Urinary bladder (tissue), 4 donors: Measurements from ENCODE around the gene NR3C1. TPM values are rescaled to one million over a fixed set of nuclear protein-coding genes. Genes with fewer than 3 reads are reported as not detected.
"Not testable (repeated sequence)": the region's sequence is repeated elsewhere in the genome, so short reads cannot be mapped to it uniquely, and the experiment has no call there.

Experiments used
- DNase-seq: peaks from one replicate; pipeline ENCODE4 v3.0.0-alpha.2; 2015; ENCODE audit errors: extremely low spot score
- H3K27ac ChIP-seq: one replicate; pipeline ENCODE4 v1.5.1; 2013; ENCODE audit warnings: low read depth, mild to moderate bottlenecking, moderate library complexity
- H3K36me3 ChIP-seq: one replicate; pipeline ENCODE4 v1.6.1; 2013; ENCODE audit warnings: mild to moderate bottlenecking, moderate library complexity; ENCODE audit not compliant: insufficient read depth
- H3K4me1 ChIP-seq: one replicate; pipeline ENCODE4 v1.6.1; 2013; ENCODE audit warnings: mild to moderate bottlenecking, moderate library complexity; ENCODE audit not compliant: insufficient read depth
- H3K4me3 ChIP-seq: one replicate; pipeline ENCODE4 v1.5.1; 2013; ENCODE audit warnings: low read depth, low read length
- WGBS: extraction: QIAGEN DNeasy Blood & Tissue Kit; methylation state at CpG from one replicate; pipeline ENCODE4 v1.1.7; 2013; 5-methylcytosine and 5-hydroxymethylcytosine counted together
- polyA plus RNA-seq: library from polyadenylated mRNA; stranded (reverse); fragments of 200-250 nt; gene quantifications from one replicate; pipeline ENCODE4 v1.2.3, GENCODE V29; 2013
- total RNA-seq: library from RNA; depleted of rRNA; stranded (reverse); fragments of >200 nt; gene quantifications from one replicate; pipeline ENCODE4 v1.2.3, GENCODE V29; 2014
- donor health status: healthy with polysubstance abuse.
- donor health status: healthy.

NR3C1 gene
- total and polyA plus RNA-seq, 2 donors = 29.2 to 80.2 TPM

- WGBS = 68% methylated on average over 3 of the region's 3 CpGs
- no peak for DNase-seq
- H3K27ac ChIP-seq = no peak overlapping the region
- H3K4me1 ChIP-seq = no peaks in the 10 kb centered on the region
- H3K4me3 ChIP-seq = no peak overlapping the region
- H3K36me3 ChIP-seq = no peaks in the 10 kb centered on the region
Measured at GRCh38 chr5:143340891-143341685, 62.4 kb downstream of the NR3C1 start.

DNA sequence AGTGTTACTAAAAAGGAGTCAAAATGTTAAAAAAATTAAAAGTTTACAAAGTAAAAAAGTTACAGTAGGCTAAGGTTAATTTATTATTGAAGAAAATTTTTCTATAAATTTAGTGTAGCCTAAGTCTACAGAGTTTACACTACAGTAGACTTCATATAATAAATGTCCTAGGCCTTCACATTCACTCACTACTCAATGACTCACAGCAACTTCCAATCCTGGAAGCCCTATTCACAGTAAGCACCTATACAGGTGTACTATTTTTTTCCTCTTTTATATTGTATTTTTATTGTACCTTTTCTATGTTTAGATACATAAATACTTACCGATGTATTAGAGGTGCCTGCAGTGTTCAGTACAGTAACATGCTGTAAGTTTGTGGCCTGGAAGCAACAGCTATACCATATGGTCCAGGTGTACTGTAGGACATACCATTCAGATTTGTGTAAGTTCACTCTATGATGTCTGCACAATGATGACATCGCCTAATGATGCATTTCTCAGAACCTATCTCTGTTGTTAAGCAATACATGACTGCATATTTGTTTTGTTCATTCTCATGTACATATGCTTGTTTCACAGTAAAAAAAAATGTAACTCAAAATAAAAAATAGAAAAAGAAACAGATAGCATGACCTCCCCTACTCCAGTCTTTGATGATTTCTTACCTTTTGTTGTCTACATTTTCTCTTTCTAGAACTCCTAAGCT, 64.7 kb downstream of the NR3C1 start:
- no peak overlapping the region for H3K27ac ChIP-seq
- 96% methylated on average over 2 of the region's 2 CpGs for WGBS
- no peaks in the 10 kb centered on the region for H3K4me1 ChIP-seq
- no peak overlapping the region for H3K4me3 ChIP-seq
- no peaks in the 10 kb centered on the region for H3K36me3 ChIP-seq
- no peak for DNase-seq

DNA sequence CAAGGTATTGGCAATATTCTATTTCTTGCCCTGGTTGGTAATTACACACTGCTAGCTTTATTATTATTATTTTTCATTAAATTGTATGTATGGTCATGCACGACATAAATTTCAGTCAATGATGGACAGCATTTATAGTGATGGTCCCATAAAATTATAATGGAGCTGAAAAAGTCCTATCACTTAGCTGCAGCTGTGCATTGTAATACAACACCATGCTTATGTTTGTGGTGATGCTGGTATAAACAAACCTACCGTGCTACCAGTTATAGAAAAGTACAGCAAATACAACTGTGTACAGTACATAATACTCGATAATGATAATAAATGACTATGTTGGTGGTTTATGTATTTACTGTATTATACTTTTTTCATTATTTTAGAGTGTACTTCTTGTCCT, 65.5 kb downstream of the NR3C1 start:
- no peak for DNase-seq
- WGBS = 72% methylated on average over 3 of the region's 3 CpGs
- no peak overlapping the region for H3K27ac ChIP-seq
- H3K4me3 ChIP-seq = no peak overlapping the region
- H3K36me3 ChIP-seq = no peaks in the 10 kb centered on the region
- H3K4me1 ChIP-seq = no peaks in the 10 kb centered on the region

DNA sequence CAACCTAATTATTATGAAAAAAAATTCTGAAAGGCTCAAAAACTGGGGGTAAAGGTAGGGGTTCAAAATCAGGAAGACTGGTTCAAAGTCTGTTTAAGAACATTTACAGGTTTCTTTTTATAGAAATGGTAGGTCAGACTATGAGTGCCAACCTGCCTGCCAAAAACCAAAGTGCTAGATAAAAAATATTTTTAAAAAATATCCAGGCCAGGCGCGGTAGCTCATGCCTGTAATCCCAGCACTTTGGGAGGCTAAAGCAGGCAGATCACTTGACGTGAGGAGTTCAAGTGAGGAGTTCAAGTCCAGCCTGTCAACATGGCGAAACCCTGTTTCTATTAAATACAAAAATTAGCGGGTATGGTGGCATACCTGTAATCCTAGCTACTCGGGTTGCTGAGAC, 67.0 kb downstream of the NR3C1 start:
- Histone ChIP-seq H3K27ac (no peak overlapping the region), H3K4me1 (no peaks in the 10 kb centered on the region), H3K4me3 (no peak overlapping the region), H3K36me3 (no peaks in the 10 kb centered on the region)
- no peak for DNase-seq
- 77% methylated on average over 6 of the region's 6 CpGs for WGBS

GRCh38 chr5:143334903-143335302, 68.6 kb downstream of the NR3C1 start:
- Histone ChIP-seq H3K4me1 (no peaks in the 10 kb centered on the region), H3K27ac (no peak overlapping the region), H3K36me3 (no peaks in the 10 kb centered on the region), H3K4me3 (no peak overlapping the region)
- DNase-seq = no peak
- 94% methylated on average over 3 of the region's 3 CpGs for WGBS

DNA sequence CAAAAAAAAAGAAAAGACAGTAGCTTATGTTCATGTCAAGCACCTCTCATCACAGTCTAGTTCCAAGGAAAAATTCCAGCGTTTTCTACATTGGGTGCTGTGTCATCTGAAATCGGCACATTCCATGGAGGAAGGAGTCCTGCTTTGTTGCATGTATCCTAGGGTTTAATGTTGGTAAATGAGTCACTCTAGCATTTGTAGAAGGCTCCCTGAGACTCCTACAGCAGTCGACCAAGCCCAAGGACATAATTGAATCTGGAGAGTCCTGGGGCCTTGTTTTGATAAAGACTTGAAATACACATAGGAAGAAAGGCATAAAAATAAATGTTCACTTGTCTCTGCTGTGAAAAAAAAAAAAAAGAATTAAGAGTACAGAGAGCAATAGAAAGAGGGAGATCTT, 69.1 kb downstream of the NR3C1 start:
- not testable (repeated sequence) for H3K4me3 ChIP-seq, DNase-seq, H3K36me3 ChIP-seq, H3K27ac ChIP-seq, H3K4me1 ChIP-seq
- WGBS = 93% methylated on average over 3 of the region's 3 CpGs

DNA sequence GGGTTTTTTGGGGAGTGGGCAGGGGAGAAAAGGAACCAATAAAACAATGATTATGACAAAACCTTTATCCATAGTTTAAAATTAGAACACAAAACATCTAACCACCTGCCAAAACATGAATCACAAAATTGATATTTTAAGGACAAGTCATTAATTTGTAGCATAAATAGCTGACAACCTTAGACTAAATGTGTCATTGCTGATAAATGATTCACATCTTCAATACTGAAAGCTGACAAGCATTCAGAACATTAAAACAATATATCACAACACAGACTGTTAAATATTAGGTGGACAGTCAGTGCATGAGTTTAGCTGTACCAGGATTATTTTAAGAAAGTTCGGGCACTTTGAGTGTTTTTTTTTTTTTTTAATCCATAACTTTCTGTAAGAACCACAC, 71.5 kb downstream of the NR3C1 start:
- no peaks in the 10 kb centered on the region for H3K36me3 ChIP-seq
- H3K4me3 ChIP-seq = no peak overlapping the region
- H3K4me1 ChIP-seq = no peaks in the 10 kb centered on the region
- DNase-seq = no peak
- H3K27ac ChIP-seq = no peak overlapping the region
- WGBS = 85% methylated on average over 1 of the region's 1 CpG

GRCh38 chr5:143329843-143330242, 73.6 kb downstream of the NR3C1 start:
- H3K36me3 ChIP-seq = no peaks in the 10 kb centered on the region
- H3K27ac ChIP-seq = no peak overlapping the region
- 84% methylated on average over 2 of the region's 2 CpGs for WGBS
- H3K4me1 ChIP-seq = no peaks in the 10 kb centered on the region
- DNase-seq = no peak
- H3K4me3 ChIP-seq = no peak overlapping the region

DNA sequence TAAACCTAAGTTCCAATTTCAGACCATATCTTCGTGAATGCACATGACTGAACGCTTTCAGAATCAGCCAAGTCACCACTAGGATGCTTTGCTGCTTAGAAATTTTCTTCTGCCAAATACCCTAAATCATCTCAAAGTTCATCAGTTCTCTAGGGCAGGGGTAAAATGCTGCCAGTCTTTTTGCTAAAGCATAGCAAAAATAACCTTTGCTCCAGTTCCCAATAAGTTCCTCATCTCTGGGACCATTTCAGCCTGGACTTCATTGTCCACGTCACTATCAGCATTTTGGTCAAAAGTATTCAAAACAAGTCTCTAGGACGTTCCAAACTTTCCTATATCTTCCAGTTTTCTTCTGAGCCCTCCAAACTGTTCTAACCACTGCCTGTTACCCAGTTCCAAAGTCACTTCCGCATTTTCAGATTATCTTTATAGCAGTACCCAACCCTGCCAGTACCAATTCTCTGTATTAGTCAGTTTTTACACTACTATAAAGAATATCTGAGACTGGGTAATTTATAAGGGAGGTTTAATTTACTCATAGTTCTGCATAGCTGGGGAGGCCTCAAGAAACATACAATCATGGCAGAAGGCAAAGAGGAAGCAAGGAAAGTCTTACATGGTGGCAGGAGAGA, 74.8 kb downstream of the NR3C1 start:
- WGBS = 89% methylated on average over 5 of the region's 5 CpGs
- Histone ChIP-seq H3K4me1 (no peaks in the 10 kb centered on the region), H3K4me3 (no peak overlapping the region), H3K27ac (no peak overlapping the region), H3K36me3 (no peaks in the 10 kb centered on the region)
- DNase-seq = no peak

GRCh38 chr5:143325086-143325485, 78.4 kb downstream of the NR3C1 start:
- not testable (repeated sequence) for H3K4me1 ChIP-seq, H3K27ac ChIP-seq, H3K36me3 ChIP-seq, H3K4me3 ChIP-seq, DNase-seq
- 95% methylated on average over 4 of the region's 4 CpGs for WGBS

DNA sequence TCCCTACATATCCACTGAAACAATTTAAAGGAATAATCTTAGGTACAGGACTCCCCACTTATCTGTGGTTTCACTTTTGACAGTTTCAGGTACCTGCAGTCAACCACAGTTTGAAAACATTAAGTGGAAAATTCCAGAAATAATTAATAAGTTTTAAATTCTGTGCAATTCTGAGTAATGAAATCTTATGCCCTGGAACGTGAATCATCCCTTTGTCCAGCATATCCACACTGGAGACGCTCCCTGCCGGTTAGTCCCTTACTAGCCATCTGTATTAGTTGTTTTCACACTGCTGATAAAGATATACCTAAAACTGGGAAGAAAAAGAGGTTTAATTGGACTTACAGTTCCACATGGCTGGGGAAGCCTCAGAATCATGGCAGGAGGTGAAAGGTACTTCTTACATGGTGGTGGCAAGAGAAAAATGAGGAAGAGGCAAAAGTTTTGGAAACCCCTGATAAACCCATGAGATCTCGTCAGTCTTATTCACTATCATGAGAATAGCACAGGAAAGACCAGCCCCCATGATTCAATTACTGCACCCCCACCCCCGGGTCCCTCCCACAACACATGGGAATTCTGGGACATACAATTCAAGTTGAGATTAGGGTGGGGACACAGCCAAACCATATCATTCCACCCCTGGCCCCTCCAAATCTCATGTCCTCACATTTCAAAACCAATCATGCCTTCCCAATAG, 80.4 kb downstream of the NR3C1 start:
- H3K4me1 ChIP-seq = not testable (repeated sequence)

DNA sequence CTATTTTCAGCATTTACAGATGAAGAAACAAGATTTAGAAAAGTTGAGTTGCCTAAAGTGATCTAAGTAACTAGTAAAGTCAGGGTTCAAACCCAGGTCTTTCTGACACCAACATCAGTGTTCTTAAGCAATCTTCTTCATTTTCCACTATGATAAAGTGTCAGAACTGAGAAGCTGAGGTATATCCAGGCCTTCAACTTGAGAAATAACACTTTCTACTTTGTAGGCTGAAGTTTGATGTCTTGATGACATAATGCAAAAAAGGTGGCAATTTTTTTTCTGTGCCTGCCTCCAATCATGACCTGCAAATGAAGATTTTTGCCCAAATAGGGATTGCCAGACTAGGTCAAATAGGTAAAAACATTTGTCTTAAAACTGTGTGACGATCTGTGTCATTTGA, 81.3 kb downstream of the NR3C1 start:
- WGBS = 99% methylated on average over 1 of the region's 1 CpG
- no peak overlapping the region for H3K27ac ChIP-seq
- no peak for DNase-seq
- no peaks in the 10 kb centered on the region for H3K4me1 ChIP-seq
- no peaks in the 10 kb centered on the region for H3K36me3 ChIP-seq
- H3K4me3 ChIP-seq = no peak overlapping the region

More for the DNA sequence above, 80.4 kb downstream of the NR3C1 start:
- H3K27ac ChIP-seq, DNase-seq, H3K36me3 ChIP-seq, H3K4me3 ChIP-seq: not testable (repeated sequence)
- 97% methylated on average over 5 of the region's 5 CpGs for WGBS

GRCh38 chr5:143319437-143320227, 83.9 kb downstream of the NR3C1 start:
- no peaks in the 10 kb centered on the region for H3K36me3 ChIP-seq
- H3K4me3 ChIP-seq = no peak overlapping the region
- 57% methylated on average over 5 of the region's 5 CpGs for WGBS
- no peak overlapping the region for H3K27ac ChIP-seq
- no peaks in the 10 kb centered on the region for H3K4me1 ChIP-seq
- no peak for DNase-seq
